ENCODE results near the gene RACGAP1. TPM values are rescaled to one million over a fixed set of nuclear protein-coding genes. Genes with fewer than 3 reads are reported as not detected.

RACGAP1 gene
- polyA plus RNA-seq, 1 of the 3 experiments (the other 2 are of a cell fraction): 21.5 TPM

DNA sequence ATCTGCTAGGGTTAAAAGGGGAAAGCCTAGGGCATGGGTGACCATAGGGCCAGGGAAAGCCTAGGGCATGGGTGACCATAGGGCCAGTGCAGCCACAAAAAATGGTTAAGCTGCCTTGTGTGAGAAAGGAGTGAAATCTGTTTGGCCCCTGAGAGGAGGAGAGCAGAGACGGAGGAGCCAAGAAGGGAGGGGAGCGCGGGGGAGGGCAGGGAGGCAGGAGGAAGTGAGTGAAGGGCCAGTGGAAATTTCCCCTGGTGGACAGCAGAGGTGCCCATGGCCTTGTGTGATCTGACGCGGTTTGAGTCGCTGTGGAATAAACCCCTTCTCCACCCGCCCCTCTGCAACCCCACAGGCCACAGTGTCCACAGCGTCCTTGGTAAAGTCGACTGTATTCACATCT is 53.2 kb downstream of the RACGAP1 start:
- peak; percentile 14 for DNase-seq
- Histone ChIP-seq H4K20me1 (ENCODE audit: insufficient read depth) (no peaks in the 10 kb centered on the region), H3K9ac (no peak overlapping the region), H2AFZ (ENCODE audit: low read depth) (no peak overlapping the region), H3K27me3 (ENCODE audit: insufficient read depth) (no peaks in the 10 kb centered on the region), H3K36me3 (replicated peaks in 1 of 2; ENCODE audit: control insufficient read depth in 1 of 2, insufficient read depth in 2 of 2, low read length in 1 of 2) (no peaks in the 10 kb centered on the region), H3K4me3 (ENCODE audit: low read depth in 2 of 2, low read length in 1 of 2) (no peak overlapping the region), H3K4me2 (no peak overlapping the region), H3K9me2 (no peaks in the 10 kb centered on the region), H3K79me2 (ENCODE audit: insufficient read depth) (no peaks in the 10 kb centered on the region), H3K9me3 (no peaks in the 10 kb centered on the region), H3F3A (replicated peaks; ENCODE audit: insufficient read depth) (no peaks in the 10 kb centered on the region), H3K27ac (ENCODE audit: low read depth in 2 of 2, low read length in 1 of 2) (no peak overlapping the region), H3K4me1 (ENCODE audit: control insufficient read depth in 1 of 2, insufficient read depth in 2 of 2, low read depth in 1 of 2, low read length in 1 of 2) (peaks cover 0 to 48% of the 10 kb centered on the region in 2 experiments; a peak in 1 of 4 replicates)
- WGBS (ENCODE audit: low lambda C conversion rate): 98% methylated on average over 9 of the region's 9 CpGs
- CTCF ChIA-PET: interaction anchor here (0.6 to 20.3 kb wide), 12 partner anchors 9 to 104 kb away, joined by 3 to 1401 read pairs (median 6); partner anchors contain the start of gene ASIC1
- TF ChIP-seq JUND (IDR thresholded peaks at IDR 0.05) (no peak), RXRA (IDR thresholded peaks at IDR 0.05; ENCODE audit: borderline replicate concordance, low read depth) (no peak), TEAD4 (IDR thresholded peaks at IDR 0.05; ENCODE audit: borderline replicate concordance, insufficient read depth) (no peak), SIN3A (IDR thresholded peaks at IDR 0.05; ENCODE audit: borderline replicate concordance, low read depth, low read length) (no peak), MXI1 (IDR thresholded peaks at IDR 0.05; ENCODE audit: low read depth, low read length) (no peak), POLR2AphosphoS5 (IDR thresholded peaks at IDR 0.05; ENCODE audit: low read depth, low read length) (no peak)
- TF ChIP-seq, protein P1, sequence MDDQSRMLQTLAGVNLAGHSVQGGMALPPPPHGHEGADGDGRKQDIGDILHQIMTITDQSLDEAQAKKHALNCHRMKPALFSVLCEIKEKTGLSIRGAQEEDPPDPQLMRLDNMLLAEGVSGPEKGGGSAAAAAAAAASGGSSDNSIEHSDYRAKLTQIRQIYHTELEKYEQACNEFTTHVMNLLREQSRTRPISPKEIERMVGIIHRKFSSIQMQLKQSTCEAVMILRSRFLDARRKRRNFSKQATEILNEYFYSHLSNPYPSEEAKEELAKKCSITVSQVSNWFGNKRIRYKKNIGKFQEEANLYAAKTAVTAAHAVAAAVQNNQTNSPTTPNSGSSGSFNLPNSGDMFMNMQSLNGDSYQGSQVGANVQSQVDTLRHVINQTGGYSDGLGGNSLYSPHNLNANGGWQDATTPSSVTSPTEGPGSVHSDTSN (IDR thresholded peaks at IDR 0.05): no peak
- TF ChIP-seq, protein P2, sequence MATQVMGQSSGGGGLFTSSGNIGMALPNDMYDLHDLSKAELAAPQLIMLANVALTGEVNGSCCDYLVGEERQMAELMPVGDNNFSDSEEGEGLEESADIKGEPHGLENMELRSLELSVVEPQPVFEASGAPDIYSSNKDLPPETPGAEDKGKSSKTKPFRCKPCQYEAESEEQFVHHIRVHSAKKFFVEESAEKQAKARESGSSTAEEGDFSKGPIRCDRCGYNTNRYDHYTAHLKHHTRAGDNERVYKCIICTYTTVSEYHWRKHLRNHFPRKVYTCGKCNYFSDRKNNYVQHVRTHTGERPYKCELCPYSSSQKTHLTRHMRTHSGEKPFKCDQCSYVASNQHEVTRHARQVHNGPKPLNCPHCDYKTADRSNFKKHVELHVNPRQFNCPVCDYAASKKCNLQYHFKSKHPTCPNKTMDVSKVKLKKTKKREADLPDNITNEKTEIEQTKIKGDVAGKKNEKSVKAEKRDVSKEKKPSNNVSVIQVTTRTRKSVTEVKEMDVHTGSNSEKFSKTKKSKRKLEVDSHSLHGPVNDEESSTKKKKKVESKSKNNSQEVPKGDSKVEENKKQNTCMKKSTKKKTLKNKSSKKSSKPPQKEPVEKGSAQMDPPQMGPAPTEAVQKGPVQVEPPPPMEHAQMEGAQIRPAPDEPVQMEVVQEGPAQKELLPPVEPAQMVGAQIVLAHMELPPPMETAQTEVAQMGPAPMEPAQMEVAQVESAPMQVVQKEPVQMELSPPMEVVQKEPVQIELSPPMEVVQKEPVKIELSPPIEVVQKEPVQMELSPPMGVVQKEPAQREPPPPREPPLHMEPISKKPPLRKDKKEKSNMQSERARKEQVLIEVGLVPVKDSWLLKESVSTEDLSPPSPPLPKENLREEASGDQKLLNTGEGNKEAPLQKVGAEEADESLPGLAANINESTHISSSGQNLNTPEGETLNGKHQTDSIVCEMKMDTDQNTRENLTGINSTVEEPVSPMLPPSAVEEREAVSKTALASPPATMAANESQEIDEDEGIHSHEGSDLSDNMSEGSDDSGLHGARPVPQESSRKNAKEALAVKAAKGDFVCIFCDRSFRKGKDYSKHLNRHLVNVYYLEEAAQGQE (IDR thresholded peaks at IDR 0.05; ENCODE audit: low read depth, low read length): no peak
- TF ChIP-seq, protein P3, sequence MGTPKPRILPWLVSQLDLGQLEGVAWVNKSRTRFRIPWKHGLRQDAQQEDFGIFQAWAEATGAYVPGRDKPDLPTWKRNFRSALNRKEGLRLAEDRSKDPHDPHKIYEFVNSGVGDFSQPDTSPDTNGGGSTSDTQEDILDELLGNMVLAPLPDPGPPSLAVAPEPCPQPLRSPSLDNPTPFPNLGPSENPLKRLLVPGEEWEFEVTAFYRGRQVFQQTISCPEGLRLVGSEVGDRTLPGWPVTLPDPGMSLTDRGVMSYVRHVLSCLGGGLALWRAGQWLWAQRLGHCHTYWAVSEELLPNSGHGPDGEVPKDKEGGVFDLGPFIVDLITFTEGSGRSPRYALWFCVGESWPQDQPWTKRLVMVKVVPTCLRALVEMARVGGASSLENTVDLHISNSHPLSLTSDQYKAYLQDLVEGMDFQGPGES (IDR thresholded peaks at IDR 0.05; ENCODE audit: low read depth, low read length): no peak
- POLR2A ChIA-PET: no interaction called here

DNA sequence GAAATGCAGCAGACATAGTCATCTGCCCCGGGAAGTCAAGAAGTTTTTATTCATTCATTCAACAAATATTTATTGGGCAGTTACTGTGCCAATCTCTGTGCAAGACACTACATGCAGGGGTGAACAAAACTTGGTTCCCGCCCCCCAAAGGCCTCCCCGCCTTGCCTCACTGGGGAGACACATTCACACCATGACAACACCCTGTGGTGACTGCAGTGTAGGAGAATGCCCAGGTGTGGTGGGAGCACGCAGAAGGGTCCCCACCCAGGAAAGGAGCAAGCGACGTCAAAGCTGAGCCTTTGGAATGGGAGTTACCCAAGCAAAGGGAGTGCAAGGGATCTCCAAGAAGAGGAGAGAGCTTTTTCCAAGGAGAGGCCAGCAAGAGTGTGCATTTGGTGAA is 54.2 kb downstream of the RACGAP1 start:
- Histone ChIP-seq H3K4me2 (no peak overlapping the region), H3K4me1 (ENCODE audit: control insufficient read depth in 1 of 2, insufficient read depth in 2 of 2, low read depth in 1 of 2, low read length in 1 of 2) (peaks cover 0 to 50% of the 10 kb centered on the region in 2 experiments; a peak in 1 of 4 replicates), H2AFZ (ENCODE audit: low read depth) (no peak overlapping the region), H3K4me3 (ENCODE audit: low read depth in 2 of 2, low read length in 1 of 2) (no peak overlapping the region), H3K27ac (ENCODE audit: low read depth in 2 of 2, low read length in 1 of 2) (no peak overlapping the region), H3K79me2 (ENCODE audit: insufficient read depth) (no peaks in the 10 kb centered on the region), H3K9me3 (no peaks in the 10 kb centered on the region), H3K9ac (no peak overlapping the region), H3K27me3 (ENCODE audit: insufficient read depth) (no peaks in the 10 kb centered on the region), H3F3A (replicated peaks; ENCODE audit: insufficient read depth) (no peaks in the 10 kb centered on the region), H4K20me1 (ENCODE audit: insufficient read depth) (no peaks in the 10 kb centered on the region), H3K9me2 (no peaks in the 10 kb centered on the region), H3K36me3 (replicated peaks in 1 of 2; ENCODE audit: control insufficient read depth in 1 of 2, insufficient read depth in 2 of 2, low read length in 1 of 2) (no peaks in the 10 kb centered on the region)
- WGBS (ENCODE audit: low lambda C conversion rate): 96% methylated on average over 6 of the region's 6 CpGs
- DNase-seq: no peak
- ChIA-PET POLR2A (no interaction called here), CTCF (interaction anchor here (1.1 to 20.3 kb wide), 8 partner anchors 9 to 205 kb away, joined by 3 to 1401 read pairs (median 48); partner anchors contain the start of gene ASIC1)
- TF ChIP-seq TEAD4 (IDR thresholded peaks at IDR 0.05; ENCODE audit: borderline replicate concordance, insufficient read depth) (no peak), EZH2phosphoT487 (IDR thresholded peaks at IDR 0.05; ENCODE audit: borderline replicate concordance, low read depth) (no peak), YY1 (IDR thresholded peaks at IDR 0.05; ENCODE audit: low read depth) (no peak), TAF1 (IDR thresholded peaks at IDR 0.05; ENCODE audit: borderline replicate concordance, low read depth, low read length) (no peak), TCF12 (IDR thresholded peaks at IDR 0.05) (no peak), SIN3A (IDR thresholded peaks at IDR 0.05; ENCODE audit: borderline replicate concordance, low read depth, low read length) (no peak)
- TF ChIP-seq, protein P4, sequence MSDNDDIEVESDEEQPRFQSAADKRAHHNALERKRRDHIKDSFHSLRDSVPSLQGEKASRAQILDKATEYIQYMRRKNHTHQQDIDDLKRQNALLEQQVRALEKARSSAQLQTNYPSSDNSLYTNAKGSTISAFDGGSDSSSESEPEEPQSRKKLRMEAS (IDR thresholded peaks at IDR 0.05; ENCODE audit: low read depth): no peak
- TF ChIP-seq, protein P2 (IDR thresholded peaks at IDR 0.05; ENCODE audit: low read depth, low read length): no peak
- TF ChIP-seq, protein P5, sequence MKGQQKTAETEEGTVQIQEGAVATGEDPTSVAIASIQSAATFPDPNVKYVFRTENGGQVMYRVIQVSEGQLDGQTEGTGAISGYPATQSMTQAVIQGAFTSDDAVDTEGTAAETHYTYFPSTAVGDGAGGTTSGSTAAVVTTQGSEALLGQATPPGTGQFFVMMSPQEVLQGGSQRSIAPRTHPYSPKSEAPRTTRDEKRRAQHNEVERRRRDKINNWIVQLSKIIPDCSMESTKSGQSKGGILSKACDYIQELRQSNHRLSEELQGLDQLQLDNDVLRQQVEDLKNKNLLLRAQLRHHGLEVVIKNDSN (IDR thresholded peaks at IDR 0.05; ENCODE audit: borderline replicate concordance, low read depth): no peak
